Osteocyte (in vitro differentiated cells): ENCODE results near the gene CYTH4. TPM values are rescaled to one million over a fixed set of nuclear protein-coding genes. Genes with fewer than 3 reads are reported as not detected.

Experiments
- DNase-seq: peaks from one replicate; pipeline ENCODE4 v3.0.0; 2021; ENCODE audit warnings: mixed read lengths; ENCODE audit not compliant: unreplicated experiment; ENCODE audit errors: extremely low spot score
- H3K27ac Mint-ChIP-seq: one replicate; pipeline ENCODE4 v1.8.0; 2021; ENCODE audit warnings: mild to moderate bottlenecking, mixed read lengths; ENCODE audit not compliant: unreplicated experiment
- H3K27me3 Mint-ChIP-seq: one replicate; pipeline ENCODE4 v1.8.0; 2021; ENCODE audit warnings: mixed read lengths; ENCODE audit not compliant: unreplicated experiment
- H3K36me3 Mint-ChIP-seq: one replicate; pipeline ENCODE4 v1.8.0; 2021; ENCODE audit warnings: mixed read lengths; ENCODE audit not compliant: unreplicated experiment
- H3K4me1 Mint-ChIP-seq: one replicate; pipeline ENCODE4 v1.8.0; 2021; ENCODE audit warnings: mixed read lengths; ENCODE audit not compliant: unreplicated experiment
- H3K4me3 Mint-ChIP-seq: one replicate; pipeline ENCODE4 v1.8.0; 2021; ENCODE audit warnings: mild to moderate bottlenecking, moderate library complexity, mixed read lengths; ENCODE audit not compliant: unreplicated experiment
- H3K9me3 Mint-ChIP-seq: one replicate; pipeline ENCODE4 v1.8.0; 2021; ENCODE audit warnings: mixed read lengths; ENCODE audit not compliant: unreplicated experiment
- total RNA-seq: library from RNA; stranded (reverse); gene quantifications from 2 replicates; pipeline ENCODE4 v1.2.1, GENCODE V29; 2021
- TF ChIP-seq, protein P1 (sequence below): fragments of 200-600 bp; sonication (generic); IDR thresholded peaks from 2 replicates; pipeline ENCODE4 v1.5.0; 2021; ENCODE audit warnings: antibody characterized with exemption, mild to moderate bottlenecking, moderate library complexity

CYTH4 gene
- total RNA-seq, 1 donor from 2014 or later: not detected

DNA sequence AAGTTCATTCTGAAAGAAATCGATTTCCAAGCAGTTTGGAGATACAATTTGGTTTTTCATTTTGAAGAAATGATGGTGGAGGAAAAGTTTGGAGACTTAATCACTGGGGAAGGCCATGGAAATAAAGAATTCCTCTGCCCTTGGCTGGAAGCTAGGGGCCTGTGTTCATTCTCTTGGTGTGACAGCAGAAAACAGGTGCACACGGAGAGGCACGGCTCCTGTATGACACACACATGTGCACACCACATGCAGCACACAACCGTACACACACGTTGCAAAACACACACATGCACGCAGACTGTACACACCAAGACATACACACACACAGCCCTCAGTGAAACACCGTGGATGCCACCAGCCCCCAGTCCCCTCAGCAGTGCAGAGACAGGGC, 64.2 kb downstream of the CYTH4 start:
- Mint-ChIP-seq H3K36me3 (no peaks in the 10 kb centered on the region), H3K9me3 (no peaks in the 10 kb centered on the region), H3K4me1 (peaks cover 9% of the 10 kb centered on the region), H3K27me3 (peaks cover 8% of the 10 kb centered on the region), H3K4me3 (no peak overlapping the region), H3K27ac (no peak overlapping the region)
- no peak for DNase-seq
- TF ChIP-seq, protein P1, sequence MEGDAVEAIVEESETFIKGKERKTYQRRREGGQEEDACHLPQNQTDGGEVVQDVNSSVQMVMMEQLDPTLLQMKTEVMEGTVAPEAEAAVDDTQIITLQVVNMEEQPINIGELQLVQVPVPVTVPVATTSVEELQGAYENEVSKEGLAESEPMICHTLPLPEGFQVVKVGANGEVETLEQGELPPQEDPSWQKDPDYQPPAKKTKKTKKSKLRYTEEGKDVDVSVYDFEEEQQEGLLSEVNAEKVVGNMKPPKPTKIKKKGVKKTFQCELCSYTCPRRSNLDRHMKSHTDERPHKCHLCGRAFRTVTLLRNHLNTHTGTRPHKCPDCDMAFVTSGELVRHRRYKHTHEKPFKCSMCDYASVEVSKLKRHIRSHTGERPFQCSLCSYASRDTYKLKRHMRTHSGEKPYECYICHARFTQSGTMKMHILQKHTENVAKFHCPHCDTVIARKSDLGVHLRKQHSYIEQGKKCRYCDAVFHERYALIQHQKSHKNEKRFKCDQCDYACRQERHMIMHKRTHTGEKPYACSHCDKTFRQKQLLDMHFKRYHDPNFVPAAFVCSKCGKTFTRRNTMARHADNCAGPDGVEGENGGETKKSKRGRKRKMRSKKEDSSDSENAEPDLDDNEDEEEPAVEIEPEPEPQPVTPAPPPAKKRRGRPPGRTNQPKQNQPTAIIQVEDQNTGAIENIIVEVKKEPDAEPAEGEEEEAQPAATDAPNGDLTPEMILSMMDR: no peak

DNA sequence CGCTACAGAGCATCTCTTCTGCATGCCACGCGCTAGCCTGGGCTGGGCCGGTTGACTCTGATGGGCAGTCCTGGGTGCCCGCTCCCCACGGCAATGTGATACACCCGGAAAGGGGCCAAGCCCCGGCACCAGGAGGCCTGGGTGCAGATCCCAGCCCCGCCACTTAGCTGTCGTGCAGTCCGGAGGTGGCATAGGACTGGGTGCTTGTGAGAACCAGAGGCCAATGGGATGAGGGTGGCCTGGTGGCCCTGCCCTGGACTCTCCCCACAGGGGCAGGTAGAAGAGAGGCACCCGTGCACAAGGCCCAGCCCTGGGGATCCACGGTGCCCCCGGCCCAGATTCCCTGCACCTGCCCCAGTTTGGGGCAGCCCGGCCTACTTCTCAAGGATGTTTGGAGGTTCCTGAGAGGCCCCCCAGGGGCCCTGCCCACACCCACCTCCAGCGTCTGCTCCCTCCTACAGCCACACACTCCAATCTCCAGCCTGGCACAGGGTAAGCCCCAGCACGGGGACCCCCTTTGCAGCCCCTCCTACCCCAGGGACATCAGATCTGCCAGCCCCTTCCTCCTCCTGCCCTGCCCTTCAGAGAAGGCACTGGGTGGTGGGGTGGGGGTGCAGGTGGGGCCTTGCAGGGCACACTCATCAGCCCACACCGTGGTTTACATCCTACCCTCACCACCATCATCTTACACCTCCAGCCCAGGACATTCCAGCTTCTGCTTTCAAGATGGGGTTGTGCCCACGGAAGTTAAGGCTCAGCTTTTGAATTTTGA, 66.9 kb downstream of the CYTH4 start:
- DNase-seq: no peak
- H3K4me1 Mint-ChIP-seq: peaks cover 9% of the 10 kb centered on the region
- peaks cover 19% of the 10 kb centered on the region for H3K27me3 Mint-ChIP-seq
- no peak overlapping the region for H3K4me3 Mint-ChIP-seq
- H3K9me3 Mint-ChIP-seq: no peaks in the 10 kb centered on the region
- TF ChIP-seq, protein P1: no peak
- no peak overlapping the region for H3K27ac Mint-ChIP-seq
- no peaks in the 10 kb centered on the region for H3K36me3 Mint-ChIP-seq

- no peaks in the 10 kb centered on the region for H3K36me3 Mint-ChIP-seq
- H3K27ac Mint-ChIP-seq: no peak overlapping the region
- no peak overlapping the region for H3K4me3 Mint-ChIP-seq
- TF ChIP-seq, protein P1: no peak
- H3K4me1 Mint-ChIP-seq: no peaks in the 10 kb centered on the region
- peaks cover 26% of the 10 kb centered on the region for H3K27me3 Mint-ChIP-seq
- no peak for DNase-seq
- H3K9me3 Mint-ChIP-seq: no peaks in the 10 kb centered on the region
Observed at GRCh38 chr22:37351232-37351631, 68.9 kb downstream of the CYTH4 start.

- DNase-seq: no peak
- TF ChIP-seq, protein P1: no peak
- Mint-ChIP-seq H3K27me3 (peaks cover 34% of the 10 kb centered on the region), H3K4me3 (no peak overlapping the region), H3K27ac (no peak overlapping the region), H3K9me3 (no peaks in the 10 kb centered on the region), H3K4me1 (no peaks in the 10 kb centered on the region), H3K36me3 (no peaks in the 10 kb centered on the region)
Observed at GRCh38 chr22:37352481-37352880, 70.2 kb downstream of the CYTH4 start.

GRCh38 chr22:37353839-37354238, 71.5 kb downstream of the CYTH4 start:
- Mint-ChIP-seq H3K27ac (no peak overlapping the region), H3K36me3 (no peaks in the 10 kb centered on the region), H3K4me1 (no peaks in the 10 kb centered on the region), H3K9me3 (no peaks in the 10 kb centered on the region), H3K27me3 (peaks cover 45% of the 10 kb centered on the region), H3K4me3 (no peak overlapping the region)
- TF ChIP-seq, protein P1: no peak
- no peak for DNase-seq
